ENCODE data around the gene GABRA5.

The GABRA5 gene

GRCh38 chr15:26844901-26845300 lies 22.0 kb upstream of the GABRA5 start:
- no peak overlapping the region for H3K4me3 ChIP-seq (ENCODE audit: low read depth, low read length)
- no peak for TF ChIP-seq CTCF (IDR thresholded peaks at IDR 0.05; ENCODE audit: borderline replicate concordance, insufficient read depth, low read depth, low read length)

- H3K4me3 ChIP-seq (ENCODE audit: low read depth, low read length) = no peak overlapping the region
- no peak for TF ChIP-seq CTCF (IDR thresholded peaks at IDR 0.05; ENCODE audit: borderline replicate concordance, insufficient read depth, low read depth, low read length)
Observed at GRCh38 chr15:26848498-26848897, 18.4 kb upstream of the GABRA5 start.

- no peak for TF ChIP-seq CTCF (IDR thresholded peaks at IDR 0.05; ENCODE audit: borderline replicate concordance, insufficient read depth, low read depth, low read length)
Observed at GRCh38 chr15:26850161-26850560, 16.7 kb upstream of the GABRA5 start.

GRCh38 chr15:26852980-26853379 lies 13.9 kb upstream of the GABRA5 start:
- no peak overlapping the region for H3K4me3 ChIP-seq (ENCODE audit: low read depth, low read length)
- TF ChIP-seq CTCF (IDR thresholded peaks at IDR 0.05; ENCODE audit: borderline replicate concordance, insufficient read depth, low read depth, low read length) = no peak

More at GRCh38 chr15:26850161-26850560, 16.7 kb upstream of the GABRA5 start:
- H3K4me3 ChIP-seq (ENCODE audit: low read depth, low read length) = no peak overlapping the region

- no peak overlapping the region for H3K4me3 ChIP-seq (ENCODE audit: low read depth, low read length)
Observed at GRCh38 chr15:26854435-26854834, 12.4 kb upstream of the GABRA5 start.

GRCh38 chr15:26864664-26865191 lies 2.1 kb upstream of the GABRA5 start:
- TF ChIP-seq CTCF (IDR thresholded peaks at IDR 0.05; ENCODE audit: borderline replicate concordance, insufficient read depth, low read depth, low read length) = no peak

More at GRCh38 chr15:26854435-26854834, 12.4 kb upstream of the GABRA5 start:
- TF ChIP-seq CTCF (IDR thresholded peaks at IDR 0.05; ENCODE audit: borderline replicate concordance, insufficient read depth, low read depth, low read length) = no peak

GRCh38 chr15:26867200-26868007 lies 542 bp downstream of the GABRA5 start:
- TF ChIP-seq CTCF (IDR thresholded peaks at IDR 0.05; ENCODE audit: borderline replicate concordance, insufficient read depth, low read depth, low read length) = no peak
- H3K4me3 ChIP-seq (ENCODE audit: low read depth, low read length) = no peak overlapping the region

More at GRCh38 chr15:26864664-26865191, 2.1 kb upstream of the GABRA5 start:
- H3K4me3 ChIP-seq (ENCODE audit: low read depth, low read length) = no peak overlapping the region
